Uterus (tissue), 2 donors: ENCODE measurements around the gene ZNF831.

Experiments used
- POLR2A ChIP-seq, 2 donors: fragments of 450-650 bp; IDR thresholded peaks; one replicate each; pipeline ENCODE4 v1.6.1; 2016; ENCODE audit warnings: antibody characterized with exemption in 2 of 2, mild to moderate bottlenecking in 1 of 2, moderate library complexity in 1 of 2
- TF ChIP-seq, protein P1 (sequence below), 4 experiments: fragments of 200-600 bp in 2 of 4; fragments of 450-650 bp in 2 of 4; sonication (generic) in 2 of 4; IDR thresholded peaks; one replicate each; pipeline ENCODE4 v1.5.1; 2016 to 2019; ENCODE audit warnings: antibody characterized with exemption in 4 of 4, mild to moderate bottlenecking in 2 of 4, moderate library complexity in 1 of 4

DNA sequence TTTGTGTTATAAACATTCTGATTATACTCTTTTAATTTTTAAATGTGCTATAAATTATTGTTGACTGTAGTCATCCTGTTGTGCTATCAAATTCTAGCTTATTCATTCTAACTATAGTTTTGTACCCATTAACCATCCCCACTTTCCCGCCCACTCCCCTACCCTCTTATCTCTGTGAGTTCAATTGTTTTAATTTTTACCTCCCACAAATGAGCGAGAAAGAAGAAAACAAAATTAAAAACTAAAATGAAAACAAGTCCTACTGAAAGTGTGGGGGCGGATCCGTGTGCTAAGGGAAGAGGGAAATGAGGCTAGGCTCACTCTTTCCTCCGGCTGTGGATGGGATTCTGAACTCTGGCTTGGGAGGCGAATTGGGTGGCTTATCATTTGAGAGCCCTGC, 6.6 kb upstream of the ZNF831 start:
- TF ChIP-seq, protein P1, sequence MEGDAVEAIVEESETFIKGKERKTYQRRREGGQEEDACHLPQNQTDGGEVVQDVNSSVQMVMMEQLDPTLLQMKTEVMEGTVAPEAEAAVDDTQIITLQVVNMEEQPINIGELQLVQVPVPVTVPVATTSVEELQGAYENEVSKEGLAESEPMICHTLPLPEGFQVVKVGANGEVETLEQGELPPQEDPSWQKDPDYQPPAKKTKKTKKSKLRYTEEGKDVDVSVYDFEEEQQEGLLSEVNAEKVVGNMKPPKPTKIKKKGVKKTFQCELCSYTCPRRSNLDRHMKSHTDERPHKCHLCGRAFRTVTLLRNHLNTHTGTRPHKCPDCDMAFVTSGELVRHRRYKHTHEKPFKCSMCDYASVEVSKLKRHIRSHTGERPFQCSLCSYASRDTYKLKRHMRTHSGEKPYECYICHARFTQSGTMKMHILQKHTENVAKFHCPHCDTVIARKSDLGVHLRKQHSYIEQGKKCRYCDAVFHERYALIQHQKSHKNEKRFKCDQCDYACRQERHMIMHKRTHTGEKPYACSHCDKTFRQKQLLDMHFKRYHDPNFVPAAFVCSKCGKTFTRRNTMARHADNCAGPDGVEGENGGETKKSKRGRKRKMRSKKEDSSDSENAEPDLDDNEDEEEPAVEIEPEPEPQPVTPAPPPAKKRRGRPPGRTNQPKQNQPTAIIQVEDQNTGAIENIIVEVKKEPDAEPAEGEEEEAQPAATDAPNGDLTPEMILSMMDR (IDR thresholded peaks at IDR 0.05) = no peak
- TF ChIP-seq POLR2A (IDR thresholded peaks at IDR 0.05) = no peak
